Lower leg skin (tissue), 4 donors: ENCODE data around the gene TSSC4. TPM values are rescaled to one million over a fixed set of nuclear protein-coding genes. Genes with fewer than 3 reads are reported as not detected.

Source experiments
- DNase-seq, 2 donors: peaks; one replicate each; pipeline ENCODE4 v3.0.0-alpha.2; 2019; ENCODE audit warnings: low spot score in 2 of 2
- H3K4me3 ChIP-seq: fragments of 200-600 bp; sonication (generic); 2 replicates; pipeline ENCODE4 v1.5.1; 2017; ENCODE audit warnings: mild to moderate bottlenecking, low read depth; ENCODE audit not compliant: poor library complexity, severe bottlenecking
- CTCF ChIP-seq, 3 donors: fragments of 450-650 bp; IDR thresholded peaks; one replicate each; pipeline ENCODE4 v1.5.1; 2016; ENCODE audit warnings: antibody characterized with exemption in 3 of 3, mild to moderate bottlenecking in 3 of 3, moderate library complexity in 2 of 3
- POLR2A ChIP-seq, 2 donors: fragments of 450-650 bp; IDR thresholded peaks; one replicate each; pipeline ENCODE4 v1.6.1; 2016 to 2017; ENCODE audit warnings: antibody characterized with exemption in 2 of 2, mild to moderate bottlenecking in 1 of 2, moderate library complexity in 1 of 2
- WGBS, 2 donors: methylation state at CpG; one replicate each; pipeline ENCODE4 v1.1.5; 2018; 5-methylcytosine and 5-hydroxymethylcytosine counted together
- intact Hi-C: fragments of 100-400 bp; cut with DNase I; formaldehyde crosslinking; loops from one replicate; pipeline ENCODE4 v1.15.0; 2023; ENCODE audit warnings: low total_unique reads
- total RNA-seq, 4 donors: library from RNA; depleted of rRNA; stranded (reverse); fragments of >200 nt; gene quantifications; one replicate each; pipeline ENCODE4 v1.1.0, GENCODE V29; 2016

Gene TSSC4
- total RNA-seq, 4 donors from 2014 or later: 45.6 to 58.7 (median 55.8) TPM

GRCh38 chr11:2432628-2433071 is 32.1 kb downstream of the TSSC4 start:
- 89 to 92% methylated on average over 7 to 13 of the region's 13 CpGs for WGBS, 2 donors
- no peak for DNase-seq
- H3K4me3 ChIP-seq: no peak overlapping the region
- intact Hi-C loops: no loop called here
- TF ChIP-seq POLR2A (IDR thresholded peaks at IDR 0.05): no peak
- no peak for TF ChIP-seq CTCF (IDR thresholded peaks at IDR 0.05)

- no peak overlapping the region for H3K4me3 ChIP-seq
- intact Hi-C loops: no loop called here
- DNase-seq: no peak
- TF ChIP-seq CTCF (IDR thresholded peaks at IDR 0.05) (no peak), POLR2A (IDR thresholded peaks at IDR 0.05) (no peak)
- WGBS, 2 donors: 85 to 86% methylated on average over 22 of the region's 22 CpGs
Observed at GRCh38 chr11:2433106-2433925, 32.8 kb downstream of the TSSC4 start.

- intact Hi-C loops: no loop called here
- WGBS, 2 donors: 83 to 88% methylated on average over 8 of the region's 8 CpGs
- no peak for TF ChIP-seq POLR2A (IDR thresholded peaks at IDR 0.05)
- TF ChIP-seq CTCF (IDR thresholded peaks at IDR 0.05): no peak
- no peak overlapping the region for H3K4me3 ChIP-seq
- no peak for DNase-seq
Observed at GRCh38 chr11:2434008-2434407, 33.5 kb downstream of the TSSC4 start.

- TF ChIP-seq CTCF (IDR thresholded peaks at IDR 0.05) (no peak), POLR2A (IDR thresholded peaks at IDR 0.05) (no peak)
- DNase-seq: no peak
- no peak overlapping the region for H3K4me3 ChIP-seq
- 80 to 84% methylated on average over 11 of the region's 11 CpGs for WGBS, 2 donors
- intact Hi-C loops: no loop called here
Observed at GRCh38 chr11:2434506-2435255, 34.1 kb downstream of the TSSC4 start.

- DNase-seq: no peak
- TF ChIP-seq CTCF (IDR thresholded peaks at IDR 0.05) (no peak), POLR2A (IDR thresholded peaks at IDR 0.05) (no peak)
- no peak overlapping the region for H3K4me3 ChIP-seq
- WGBS, 2 donors: 91% methylated on average over 12 of the region's 12 CpGs
- intact Hi-C loops: no loop called here
Observed at GRCh38 chr11:2435288-2436012, 34.9 kb downstream of the TSSC4 start.
